SK-N-MC (cell line): ENCODE measurements around the gene IL6ST.

ENCODE experiments used
- DNase-seq: peaks from one replicate; pipeline ENCODE4 v3.0.0-alpha.2; 2011; ENCODE audit warnings: low read depth, low spot score
- H3K27ac ChIP-seq: fragments of 200-600 bp; sonication (generic); 2 replicates; pipeline ENCODE4 v1.5.1; 2016; ENCODE audit warnings: mixed run types
- H3K36me3 ChIP-seq: fragments of 200-600 bp; sonication (generic); 2 replicates; pipeline ENCODE4 v1.6.1; 2017; ENCODE audit warnings: antibody characterized with exemption, low read length, mixed read lengths; ENCODE audit not compliant: insufficient read depth
- H3K4me3 ChIP-seq: fragments of 200-600 bp; sonication (generic); 2 replicates; pipeline ENCODE4 v1.5.1; 2016
- H3K9ac ChIP-seq: fragments of 200-600 bp; sonication (generic); 2 replicates; pipeline ENCODE4 v1.8.0; 2017; ENCODE audit warnings: mixed run types, mixed read lengths; ENCODE audit not compliant: insufficient read length
- H3K9me3 ChIP-seq: fragments of 200-600 bp; sonication (generic); 2 replicates; pipeline ENCODE4 v1.6.1; 2017; ENCODE audit warnings: low read depth, mild to moderate bottlenecking, antibody characterized with exemption, low read length, moderate library complexity, mixed read lengths
- EZH2 ChIP-seq: fragments of 200-600 bp; sonication (generic); IDR thresholded peaks from one replicate; pipeline ENCODE4 v1.6.1; 2017; ENCODE audit warnings: antibody characterized with exemption
- FOXP2 ChIP-seq: optimal IDR thresholded peaks from 2 replicates; pipeline ENCODE3; 2011; ENCODE audit warnings: mild to moderate bottlenecking, moderate library complexity; ENCODE audit not compliant: insufficient read depth; ENCODE audit errors: extremely low read length, control extremely low read depth
- POLR2AphosphoS5 ChIP-seq: IDR thresholded peaks from 2 replicates; pipeline ENCODE4 v1.6.1; 2012; ENCODE audit warnings: mild to moderate bottlenecking, low read depth, low read length, borderline replicate concordance

IL6ST gene

GRCh38 chr5:55923865-55924500, 70.8 kb downstream of the IL6ST start:
- no peaks in the 10 kb centered on the region for H3K36me3 ChIP-seq
- no peaks in the 10 kb centered on the region for H3K9me3 ChIP-seq
- no peak overlapping the region for H3K4me3 ChIP-seq
- H3K27ac ChIP-seq = no peak overlapping the region
- no peak overlapping the region for H3K9ac ChIP-seq
- no peak for DNase-seq
- TF ChIP-seq FOXP2 (no peak), POLR2AphosphoS5 (no peak), EZH2 (no peak)

- no peak overlapping the region for H3K4me3 ChIP-seq
- H3K9me3 ChIP-seq = no peaks in the 10 kb centered on the region
- no peak overlapping the region for H3K27ac ChIP-seq
- no peak for DNase-seq
- TF ChIP-seq POLR2AphosphoS5 = no peak
- no peak for TF ChIP-seq EZH2
- TF ChIP-seq FOXP2 = no peak
- H3K9ac ChIP-seq = no peak overlapping the region
- H3K36me3 ChIP-seq = no peaks in the 10 kb centered on the region
These were observed 71.5 kb downstream of the IL6ST start for GRCh38 chr5:55923177-55923771.

GRCh38 chr5:55921617-55922016, 73.1 kb downstream of the IL6ST start:
- H3K9ac ChIP-seq = no peak overlapping the region
- H3K36me3 ChIP-seq = no peaks in the 10 kb centered on the region
- DNase-seq = no peak
- H3K4me3 ChIP-seq = no peak overlapping the region
- H3K9me3 ChIP-seq = no peaks in the 10 kb centered on the region
- TF ChIP-seq POLR2AphosphoS5 = no peak
- TF ChIP-seq FOXP2 = no peak
- no peak for TF ChIP-seq EZH2
- no peak overlapping the region for H3K27ac ChIP-seq

- Histone ChIP-seq H3K36me3 (no peaks in the 10 kb centered on the region), H3K27ac (no peak overlapping the region), H3K9ac (no peak overlapping the region), H3K4me3 (no peak overlapping the region), H3K9me3 (no peaks in the 10 kb centered on the region)
- TF ChIP-seq POLR2AphosphoS5 = no peak
- no peak for TF ChIP-seq EZH2
- DNase-seq = no peak
These were observed 74.0 kb downstream of the IL6ST start for GRCh38 chr5:55920784-55921183.

- Histone ChIP-seq H3K4me3 (no peak overlapping the region), H3K27ac (no peak overlapping the region)
These were observed 75.1 kb downstream of the IL6ST start for GRCh38 chr5:55919625-55920024.

GRCh38 chr5:55918087-55919035, 76.4 kb downstream of the IL6ST start:
- no peak for DNase-seq
- Histone ChIP-seq H3K36me3 (no peaks in the 10 kb centered on the region), H3K9ac (no peak overlapping the region), H3K9me3 (no peaks in the 10 kb centered on the region), H3K27ac (no peak overlapping the region), H3K4me3 (no peak overlapping the region)
- no peak for TF ChIP-seq POLR2AphosphoS5
- TF ChIP-seq EZH2 = no peak
- TF ChIP-seq FOXP2 = no peak

More at GRCh38 chr5:55919625-55920024, 75.1 kb downstream of the IL6ST start:
- H3K9me3 ChIP-seq = no peaks in the 10 kb centered on the region
- DNase-seq = no peak
- H3K9ac ChIP-seq = no peak overlapping the region
- no peaks in the 10 kb centered on the region for H3K36me3 ChIP-seq
- TF ChIP-seq EZH2 (no peak), POLR2AphosphoS5 (no peak), FOXP2 (no peak)

- TF ChIP-seq FOXP2 = no peak
- no peak for TF ChIP-seq EZH2
These were observed 77.2 kb downstream of the IL6ST start for GRCh38 chr5:55917402-55918086.

GRCh38 chr5:55916986-55917385, 77.8 kb downstream of the IL6ST start:
- TF ChIP-seq FOXP2 (no peak), EZH2 (no peak), POLR2AphosphoS5 (no peak)
- Histone ChIP-seq H3K27ac (no peak overlapping the region), H3K9ac (no peak overlapping the region), H3K9me3 (no peaks in the 10 kb centered on the region), H3K4me3 (no peak overlapping the region), H3K36me3 (no peaks in the 10 kb centered on the region)
- no peak for DNase-seq

More at GRCh38 chr5:55917402-55918086, 77.2 kb downstream of the IL6ST start:
- no peak overlapping the region for H3K4me3 ChIP-seq
- H3K27ac ChIP-seq = no peak overlapping the region
- no peaks in the 10 kb centered on the region for H3K9me3 ChIP-seq
- DNase-seq = no peak
- H3K36me3 ChIP-seq = no peaks in the 10 kb centered on the region
- no peak overlapping the region for H3K9ac ChIP-seq

GRCh38 chr5:55915783-55916182, 79.0 kb downstream of the IL6ST start:
- DNase-seq = no peak
- Histone ChIP-seq H3K27ac (no peak overlapping the region), H3K9me3 (no peaks in the 10 kb centered on the region), H3K4me3 (no peak overlapping the region), H3K9ac (no peak overlapping the region), H3K36me3 (no peaks in the 10 kb centered on the region)
- TF ChIP-seq EZH2 (no peak), POLR2AphosphoS5 (no peak), FOXP2 (no peak)
